Measurements from ENCODE around the gene MYOCOS. TPM values are rescaled to one million over a fixed set of nuclear protein-coding genes. Genes with fewer than 3 reads are reported as not detected.

MYOCOS gene
- total RNA-seq, 1 experiment from 2014 or later = not detected

GRCh38 chr1:171653796-171654195 lies 31.8 kb downstream of the MYOCOS start:
- H2AFZ ChIP-seq = no peak overlapping the region
- POLR2A ChIA-PET (ENCODE audit: unreplicated experiment) = no interaction called here
- H3K27ac ChIP-seq = no peak overlapping the region
- no peak overlapping the region for H3K4me3 ChIP-seq
- CTCF ChIA-PET = no interaction called here
- H3K4me2 ChIP-seq = no peak overlapping the region
- no peaks in the 10 kb centered on the region for H3K4me1 ChIP-seq (replicated peaks; ENCODE audit: insufficient read depth)
- no peak for DNase-seq
- no peaks in the 10 kb centered on the region for H3K79me2 ChIP-seq (ENCODE audit: low read depth)
- H3K9me3 ChIP-seq (ENCODE audit: insufficient read depth, low read depth) = no peaks in the 10 kb centered on the region
- no peaks in the 10 kb centered on the region for H4K20me1 ChIP-seq (ENCODE audit: insufficient read depth)
- no peaks in the 10 kb centered on the region for H3K27me3 ChIP-seq (ENCODE audit: insufficient read depth, low read depth)
- TF ChIP-seq EZH2 (IDR thresholded peaks at IDR 0.05; ENCODE audit: low read depth) = no peak
- TF ChIP-seq, protein P1, sequence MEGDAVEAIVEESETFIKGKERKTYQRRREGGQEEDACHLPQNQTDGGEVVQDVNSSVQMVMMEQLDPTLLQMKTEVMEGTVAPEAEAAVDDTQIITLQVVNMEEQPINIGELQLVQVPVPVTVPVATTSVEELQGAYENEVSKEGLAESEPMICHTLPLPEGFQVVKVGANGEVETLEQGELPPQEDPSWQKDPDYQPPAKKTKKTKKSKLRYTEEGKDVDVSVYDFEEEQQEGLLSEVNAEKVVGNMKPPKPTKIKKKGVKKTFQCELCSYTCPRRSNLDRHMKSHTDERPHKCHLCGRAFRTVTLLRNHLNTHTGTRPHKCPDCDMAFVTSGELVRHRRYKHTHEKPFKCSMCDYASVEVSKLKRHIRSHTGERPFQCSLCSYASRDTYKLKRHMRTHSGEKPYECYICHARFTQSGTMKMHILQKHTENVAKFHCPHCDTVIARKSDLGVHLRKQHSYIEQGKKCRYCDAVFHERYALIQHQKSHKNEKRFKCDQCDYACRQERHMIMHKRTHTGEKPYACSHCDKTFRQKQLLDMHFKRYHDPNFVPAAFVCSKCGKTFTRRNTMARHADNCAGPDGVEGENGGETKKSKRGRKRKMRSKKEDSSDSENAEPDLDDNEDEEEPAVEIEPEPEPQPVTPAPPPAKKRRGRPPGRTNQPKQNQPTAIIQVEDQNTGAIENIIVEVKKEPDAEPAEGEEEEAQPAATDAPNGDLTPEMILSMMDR (conservative IDR thresholded peaks at IDR 0.05) = no peak
- intact Hi-C loops (cut with micrococcal nuclease; ENCODE audit: unreplicated experiment) = no loop called here
- H3F3A ChIP-seq (ENCODE audit: insufficient read depth, low read depth) = no peaks in the 10 kb centered on the region
- no peaks in the 10 kb centered on the region for H3K9me2 ChIP-seq (ENCODE audit: insufficient read depth)
- no peaks in the 10 kb centered on the region for H3K36me3 ChIP-seq (ENCODE audit: low read depth)
- no TSS peak for BruUV-seq (replicated peaks)

- no peak for TF ChIP-seq EZH2 (IDR thresholded peaks at IDR 0.05; ENCODE audit: low read depth)
- TF ChIP-seq, protein P1 (conservative IDR thresholded peaks at IDR 0.05) = no peak
Observed at GRCh38 chr1:171654201-171654941, 32.3 kb downstream of the MYOCOS start.

GRCh38 chr1:171654942-171655745 lies 33.1 kb downstream of the MYOCOS start:
- H3K4me3 ChIP-seq = no peak overlapping the region
- no peaks in the 10 kb centered on the region for H3K27me3 ChIP-seq (ENCODE audit: insufficient read depth, low read depth)
- H3F3A ChIP-seq (ENCODE audit: insufficient read depth, low read depth) = no peaks in the 10 kb centered on the region
- no peaks in the 10 kb centered on the region for H3K36me3 ChIP-seq (ENCODE audit: low read depth)
- H3K27ac ChIP-seq = no peak overlapping the region
- TF ChIP-seq, protein P1 (conservative IDR thresholded peaks at IDR 0.05) = no peak; the same call in 1 of the 2 replicates
- no peak for TF ChIP-seq EZH2 (IDR thresholded peaks at IDR 0.05; ENCODE audit: low read depth)
- no peaks in the 10 kb centered on the region for H3K4me1 ChIP-seq (replicated peaks; ENCODE audit: insufficient read depth)
- no peaks in the 10 kb centered on the region for H3K9me3 ChIP-seq (ENCODE audit: insufficient read depth, low read depth)
- H3K79me2 ChIP-seq (ENCODE audit: low read depth) = no peaks in the 10 kb centered on the region
- no peak overlapping the region for H3K4me2 ChIP-seq
- no peaks in the 10 kb centered on the region for H4K20me1 ChIP-seq (ENCODE audit: insufficient read depth)
- ChIA-PET CTCF (interaction anchor here (0.5 to 0.9 kb wide), 2 partner anchors 8 to 10 kb away, joined by 3 to 6 read pairs; no protein-coding TSS in a partner anchor), POLR2A (ENCODE audit: unreplicated experiment) (no interaction called here)
- BruUV-seq (replicated peaks) = no TSS peak
- no peaks in the 10 kb centered on the region for H3K9me2 ChIP-seq (ENCODE audit: insufficient read depth)
- H2AFZ ChIP-seq = no peak overlapping the region
- peak in 1 of 2 experiments; percentile 19 for DNase-seq
- intact Hi-C loops (cut with micrococcal nuclease; ENCODE audit: unreplicated experiment) = no loop called here

More at GRCh38 chr1:171654201-171654941, 32.3 kb downstream of the MYOCOS start:
- intact Hi-C loops (cut with micrococcal nuclease; ENCODE audit: unreplicated experiment) = no loop called here
- no peaks in the 10 kb centered on the region for H3K9me3 ChIP-seq (ENCODE audit: insufficient read depth, low read depth)
- H4K20me1 ChIP-seq (ENCODE audit: insufficient read depth) = no peaks in the 10 kb centered on the region
- no peaks in the 10 kb centered on the region for H3K79me2 ChIP-seq (ENCODE audit: low read depth)
- H3K27me3 ChIP-seq (ENCODE audit: insufficient read depth, low read depth) = no peaks in the 10 kb centered on the region
- no peak overlapping the region for H2AFZ ChIP-seq
- no peaks in the 10 kb centered on the region for H3K9me2 ChIP-seq (ENCODE audit: insufficient read depth)
- no TSS peak for BruUV-seq (replicated peaks)
- ChIA-PET CTCF (interaction anchor here (0.5 to 0.9 kb wide), 2 partner anchors 7 to 10 kb away, joined by 3 to 6 read pairs; no protein-coding TSS in a partner anchor), POLR2A (ENCODE audit: unreplicated experiment) (no interaction called here)
- no peak overlapping the region for H3K4me3 ChIP-seq
- H3K4me1 ChIP-seq (replicated peaks; ENCODE audit: insufficient read depth) = no peaks in the 10 kb centered on the region
- H3K36me3 ChIP-seq (ENCODE audit: low read depth) = no peaks in the 10 kb centered on the region
- no peak overlapping the region for H3K4me2 ChIP-seq
- no peaks in the 10 kb centered on the region for H3F3A ChIP-seq (ENCODE audit: insufficient read depth, low read depth)
- DNase-seq = no peak
- H3K27ac ChIP-seq = no peak overlapping the region

Data from PC-9 (cell line).